Measurements from ENCODE around the gene PSD2.
A peak's percentile ranks its signal among the peaks of the same experiment; 100 is the strongest.

Gene PSD2

DNA sequence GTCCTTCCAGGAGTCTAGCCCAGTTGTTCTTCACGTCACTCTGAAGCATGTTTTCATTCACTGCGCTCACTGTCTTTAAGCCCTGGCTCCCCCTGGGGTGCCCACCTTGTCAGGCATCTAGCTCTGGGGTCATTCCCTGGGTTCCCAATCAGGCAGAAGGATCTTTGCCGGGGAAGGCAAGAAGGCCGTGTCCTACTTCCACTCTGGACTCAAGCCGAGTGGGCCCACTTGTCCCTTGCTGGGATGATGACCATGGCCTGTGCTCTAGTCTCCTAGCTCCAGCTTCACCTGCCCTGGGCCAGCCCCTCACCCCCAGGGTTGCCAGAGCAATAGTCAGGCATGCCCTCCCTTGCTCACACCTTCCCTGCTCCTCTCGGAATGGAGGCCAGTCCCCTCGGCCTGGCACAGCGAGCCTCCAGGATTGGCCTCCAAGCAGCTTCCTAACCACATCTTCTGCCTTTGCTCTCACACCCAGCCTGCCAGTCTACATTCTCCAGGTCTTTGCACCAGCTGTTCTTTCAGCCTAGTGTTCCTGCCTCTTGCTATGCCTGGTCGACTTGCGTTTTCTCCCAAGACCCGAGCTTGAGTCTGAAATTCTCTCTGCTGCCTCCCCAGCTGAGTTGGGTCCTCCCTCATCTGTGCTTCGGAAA, 32.2 kb upstream of the PSD2 start:
- no peak for DNase-seq (ENCODE audit: low read depth in 2 of 2, low spot score in 1 of 2)

- no peak for DNase-seq (ENCODE audit: low read depth in 2 of 2, low spot score in 1 of 2)
Observed at GRCh38 chr5:139763930-139764791, 31.4 kb upstream of the PSD2 start.

GRCh38 chr5:139764886-139765408, 30.7 kb upstream of the PSD2 start:
- no peak for DNase-seq (ENCODE audit: low read depth in 2 of 2, low spot score in 1 of 2)

DNA sequence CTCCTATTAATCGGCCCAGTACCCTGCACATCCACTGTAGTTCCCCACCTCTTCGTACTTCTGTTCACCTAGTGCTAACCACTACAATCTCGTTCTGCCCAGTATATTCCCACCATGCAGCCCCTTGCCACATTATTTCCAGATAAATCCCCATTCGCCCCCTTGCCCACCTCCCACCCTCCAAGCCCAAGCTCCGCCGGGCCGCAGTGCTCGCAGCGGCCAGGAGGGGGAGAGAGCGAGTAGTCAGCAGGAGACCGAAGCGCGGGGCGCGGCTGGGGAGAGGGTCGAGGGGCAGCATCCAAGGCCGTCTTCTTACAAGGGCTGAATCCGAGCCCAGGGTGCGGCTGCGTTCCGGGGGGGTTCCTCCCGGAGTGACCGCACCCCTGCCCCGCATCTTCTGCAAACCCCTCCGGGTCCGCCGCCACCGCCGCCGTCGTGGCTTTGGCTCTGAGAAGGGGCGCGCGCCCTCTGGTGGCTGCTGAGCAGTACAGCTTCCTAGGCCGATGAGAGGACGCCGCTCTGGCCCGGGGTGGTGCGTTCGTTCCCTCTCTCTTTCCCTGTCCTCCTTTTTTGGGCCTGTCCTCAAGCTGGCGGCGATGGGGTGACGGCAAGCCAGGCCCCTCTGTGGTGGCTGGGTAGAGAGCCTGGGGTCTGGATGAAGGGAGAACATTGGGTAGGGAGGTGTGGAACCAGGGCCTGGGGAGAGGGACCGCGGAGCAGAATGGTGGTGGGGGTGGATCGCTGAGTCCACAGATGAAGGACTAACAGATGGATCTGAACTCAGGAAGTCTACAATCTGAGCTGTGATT, 30.0 kb upstream of the PSD2 start:
- peak; percentile 69 to 72 for DNase-seq (ENCODE audit: low read depth in 2 of 2, low spot score in 1 of 2)

- no peak for DNase-seq (ENCODE audit: low read depth in 2 of 2, low spot score in 1 of 2)
Observed at GRCh38 chr5:139767960-139768359, 27.6 kb upstream of the PSD2 start.

DNA sequence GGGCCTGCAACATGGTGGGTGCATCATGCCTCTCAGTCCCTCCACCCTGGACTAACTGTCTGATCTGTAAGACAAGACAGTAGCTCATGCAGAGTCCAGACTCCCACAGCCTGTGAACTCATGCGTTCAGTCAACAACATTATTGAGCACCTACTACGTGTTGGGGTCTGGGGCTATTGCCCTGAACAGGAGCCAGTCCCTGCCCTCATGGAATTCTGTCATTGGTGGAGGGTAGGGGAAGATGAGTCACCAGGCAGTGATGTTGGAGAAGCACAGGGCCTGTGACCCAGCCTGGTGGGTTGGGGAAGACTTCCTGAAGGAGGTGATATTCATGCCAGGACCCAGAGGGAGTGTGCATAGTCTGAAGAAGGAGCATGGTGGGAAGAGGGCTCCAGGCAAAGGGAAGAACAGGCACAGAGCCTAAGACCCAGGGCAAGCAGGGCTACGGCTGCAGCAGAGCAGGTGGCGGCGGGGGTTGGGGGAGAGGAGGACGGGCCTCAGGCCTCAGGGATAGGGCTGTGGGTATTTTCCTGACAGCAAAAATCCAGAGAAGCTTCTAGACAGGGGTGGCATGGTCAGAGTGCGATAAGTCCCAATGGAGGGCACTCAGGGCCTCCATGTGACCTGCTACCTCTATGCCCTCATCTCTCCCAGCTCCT, 26.7 kb upstream of the PSD2 start:
- DNase-seq (ENCODE audit: low read depth in 2 of 2, low spot score in 1 of 2): no peak

GRCh38 chr5:139769477-139769876, 26.1 kb upstream of the PSD2 start:
- DNase-seq (ENCODE audit: low read depth in 2 of 2, low spot score in 1 of 2): no peak

DNA sequence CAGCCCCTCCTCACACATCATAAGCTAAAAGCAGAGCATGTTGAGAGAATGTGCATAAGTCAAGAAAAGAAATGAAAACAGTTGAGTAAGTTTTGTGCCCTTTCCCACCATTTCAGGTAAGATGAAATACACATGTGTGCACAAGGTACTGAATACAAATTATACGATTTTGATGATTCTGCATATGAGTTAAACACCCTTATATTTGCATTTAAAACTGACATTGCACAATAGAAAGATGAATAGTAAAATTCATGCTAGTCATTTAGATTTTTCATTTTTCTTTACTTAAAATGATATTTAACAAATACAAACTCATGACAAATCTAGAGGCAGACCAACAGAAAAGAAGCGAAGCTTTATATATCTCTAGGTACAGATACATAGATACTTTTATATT, 24.9 kb upstream of the PSD2 start:
- no peak for DNase-seq (ENCODE audit: low read depth in 2 of 2, low spot score in 1 of 2)

DNA sequence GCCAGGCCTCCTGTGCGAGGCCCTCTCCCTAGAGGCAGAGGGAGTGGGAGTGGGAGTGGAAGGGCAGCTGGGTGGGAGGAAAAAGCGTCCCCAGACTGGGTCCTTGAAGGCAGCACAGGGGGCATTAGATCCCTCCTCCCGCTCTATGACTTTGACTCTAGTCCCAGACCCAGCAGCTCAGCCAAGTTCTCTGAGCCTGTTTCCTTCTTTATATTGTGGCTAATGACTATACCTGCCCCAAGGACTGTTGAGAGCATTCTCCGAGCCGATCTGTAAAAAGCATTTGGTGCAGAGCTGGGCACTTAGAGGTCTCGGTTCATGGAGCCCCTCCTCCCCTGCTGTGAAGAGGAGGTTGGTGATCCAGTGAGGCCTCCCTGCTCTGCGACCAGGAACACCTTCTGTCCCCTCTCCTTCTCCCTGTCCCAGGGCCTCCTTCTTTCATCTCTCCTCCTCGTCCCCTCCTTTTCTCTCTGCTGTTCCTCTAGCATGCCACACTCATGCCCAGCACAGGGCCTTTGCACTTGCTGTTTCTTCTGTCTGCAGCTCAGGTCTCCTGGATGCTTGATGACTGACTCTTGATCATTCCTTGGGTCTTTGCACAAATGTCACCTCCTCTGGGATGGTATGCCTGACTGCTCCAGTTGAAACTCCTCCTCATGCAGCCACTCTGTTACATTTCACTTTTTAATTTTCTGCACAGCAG, 23.4 kb upstream of the PSD2 start:
- DNase-seq (ENCODE audit: low read depth in 2 of 2, low spot score in 1 of 2): no peak

DNA sequence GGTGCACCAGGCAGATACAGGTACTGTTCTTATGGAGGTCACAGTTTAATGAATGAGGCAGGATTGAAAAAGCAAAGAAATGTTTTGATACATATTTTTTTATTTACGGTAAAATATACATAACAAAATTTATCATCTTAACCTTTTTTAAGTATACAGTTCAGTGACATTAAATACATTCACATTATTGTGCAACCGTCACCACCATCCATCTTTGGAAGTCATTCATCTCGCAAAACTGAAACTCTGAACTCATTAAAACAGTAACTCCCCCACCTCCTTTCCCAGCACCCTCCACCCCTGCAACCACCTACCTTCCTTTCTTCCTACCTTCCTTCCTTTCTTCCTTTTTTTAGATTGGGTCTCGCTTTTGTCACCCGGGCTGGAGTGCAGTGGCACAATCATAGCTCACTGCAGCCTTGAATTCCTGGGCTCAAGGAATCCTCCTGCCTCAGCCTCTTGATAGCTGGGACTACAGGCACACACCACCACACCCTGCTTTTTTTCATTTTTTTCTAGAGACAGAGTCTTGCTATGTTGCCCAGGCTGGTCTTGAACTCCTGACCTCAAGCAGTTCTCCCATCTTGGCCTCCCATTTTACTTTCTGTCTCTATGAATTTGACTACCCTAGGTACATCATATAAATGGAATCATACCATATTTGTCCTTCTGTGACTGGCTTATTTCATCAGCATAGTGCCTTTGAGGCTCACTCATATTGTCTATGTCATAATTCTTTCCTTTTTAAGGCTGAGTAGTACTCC, 22.5 kb upstream of the PSD2 start:
- no peak for DNase-seq (ENCODE audit: low read depth in 2 of 2, low spot score in 1 of 2)

DNA sequence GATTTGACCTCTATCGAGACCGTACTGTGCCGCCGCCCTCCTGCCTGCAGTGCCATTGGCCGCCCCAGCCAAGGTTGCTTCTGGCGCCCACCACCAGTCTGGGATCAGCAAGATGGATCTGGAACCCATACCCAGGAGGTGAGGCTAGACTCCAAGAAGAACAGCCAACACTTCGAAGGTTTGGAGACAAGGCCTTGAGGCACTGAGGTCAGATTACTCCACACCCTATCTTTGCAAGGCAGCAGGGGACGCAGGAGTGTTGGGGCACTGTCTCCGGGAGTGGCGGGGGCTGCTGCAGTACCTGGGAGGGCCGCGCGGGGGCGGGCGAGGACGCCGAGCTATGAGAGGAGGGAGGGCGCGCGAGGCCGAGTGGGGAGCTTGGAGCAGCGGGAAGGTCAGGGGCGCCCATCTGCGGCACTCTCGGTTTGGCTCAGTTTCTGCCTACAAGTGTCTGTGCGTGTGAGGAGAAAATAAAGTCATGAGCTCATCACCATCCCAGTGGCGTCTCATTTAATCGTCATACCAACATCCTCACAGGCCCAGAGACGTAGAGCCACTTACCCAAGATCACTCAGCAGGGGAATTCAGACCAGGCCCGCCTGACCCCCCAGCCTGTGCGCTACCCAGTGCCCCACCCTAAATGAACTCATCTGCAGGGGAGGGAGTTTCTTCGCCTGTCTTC, 20.5 kb upstream of the PSD2 start:
- DNase-seq (ENCODE audit: low read depth in 2 of 2, low spot score in 1 of 2): peak; percentile 61 to 62

DNA sequence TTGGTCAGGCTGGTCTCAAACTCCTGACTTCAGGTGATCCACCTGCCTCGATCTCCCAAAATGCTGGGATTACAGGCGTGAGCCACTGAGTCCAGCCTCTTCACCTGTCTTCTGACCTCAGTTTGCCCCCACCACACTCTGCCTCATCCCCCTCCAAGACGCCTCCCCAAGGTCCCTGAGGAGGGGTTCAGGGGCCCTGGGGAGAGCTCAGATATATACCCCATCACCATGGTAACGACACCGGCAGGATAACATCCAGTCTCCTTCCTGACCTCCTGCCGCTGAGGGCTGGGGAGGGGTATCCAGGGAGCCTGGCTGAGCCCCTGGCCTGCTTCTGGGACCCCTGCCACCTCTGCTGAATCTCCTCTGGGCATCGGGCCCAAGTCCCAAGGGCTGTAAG, 19.7 kb upstream of the PSD2 start:
- DNase-seq (ENCODE audit: low read depth in 2 of 2, low spot score in 1 of 2): no peak

- DNase-seq (ENCODE audit: low read depth in 2 of 2, low spot score in 1 of 2): no peak
Observed at GRCh38 chr5:139776861-139777260, 18.7 kb upstream of the PSD2 start.

GRCh38 chr5:139783436-139783965, 12.1 kb upstream of the PSD2 start:
- DNase-seq (ENCODE audit: low read depth in 2 of 2, low spot score in 1 of 2): no peak

DNA sequence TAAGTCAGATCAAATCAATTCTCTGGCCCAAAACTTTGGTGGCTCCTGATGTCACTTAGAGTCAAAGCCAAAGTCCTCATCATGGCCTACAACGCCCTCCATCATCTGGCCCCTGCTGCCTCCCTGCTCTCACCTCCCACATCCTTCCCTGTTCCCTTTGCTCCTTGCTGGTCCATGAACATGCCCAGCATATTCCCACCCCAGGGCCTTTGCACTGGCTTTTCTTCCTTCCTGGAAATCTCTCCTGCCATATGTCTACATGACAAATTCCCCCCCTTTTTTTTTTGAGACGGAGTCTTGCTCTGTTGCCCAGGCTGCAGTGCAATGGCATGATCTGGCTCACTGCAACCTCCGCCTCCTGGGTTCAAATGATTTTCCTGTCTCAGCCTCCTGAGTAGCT, 11.1 kb upstream of the PSD2 start:
- DNase-seq (ENCODE audit: low read depth in 2 of 2, low spot score in 1 of 2): no peak

DNA sequence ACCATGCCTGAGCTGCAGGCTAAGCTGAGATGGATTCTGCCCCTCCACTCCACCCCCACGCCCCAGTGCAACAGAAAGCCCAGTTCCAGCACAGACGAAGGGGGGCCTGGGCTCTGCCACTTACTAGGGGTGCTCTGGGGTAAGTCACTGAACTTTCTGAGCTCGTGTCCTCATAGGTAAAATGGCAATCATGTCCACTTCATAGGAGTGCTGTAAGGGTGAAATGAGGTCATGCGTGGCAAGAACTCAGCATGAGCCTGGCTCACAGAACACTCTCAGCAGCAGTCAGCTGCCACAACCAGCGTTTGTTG, 8.4 kb upstream of the PSD2 start:
- no peak for DNase-seq (ENCODE audit: low read depth in 2 of 2, low spot score in 1 of 2)

DNA sequence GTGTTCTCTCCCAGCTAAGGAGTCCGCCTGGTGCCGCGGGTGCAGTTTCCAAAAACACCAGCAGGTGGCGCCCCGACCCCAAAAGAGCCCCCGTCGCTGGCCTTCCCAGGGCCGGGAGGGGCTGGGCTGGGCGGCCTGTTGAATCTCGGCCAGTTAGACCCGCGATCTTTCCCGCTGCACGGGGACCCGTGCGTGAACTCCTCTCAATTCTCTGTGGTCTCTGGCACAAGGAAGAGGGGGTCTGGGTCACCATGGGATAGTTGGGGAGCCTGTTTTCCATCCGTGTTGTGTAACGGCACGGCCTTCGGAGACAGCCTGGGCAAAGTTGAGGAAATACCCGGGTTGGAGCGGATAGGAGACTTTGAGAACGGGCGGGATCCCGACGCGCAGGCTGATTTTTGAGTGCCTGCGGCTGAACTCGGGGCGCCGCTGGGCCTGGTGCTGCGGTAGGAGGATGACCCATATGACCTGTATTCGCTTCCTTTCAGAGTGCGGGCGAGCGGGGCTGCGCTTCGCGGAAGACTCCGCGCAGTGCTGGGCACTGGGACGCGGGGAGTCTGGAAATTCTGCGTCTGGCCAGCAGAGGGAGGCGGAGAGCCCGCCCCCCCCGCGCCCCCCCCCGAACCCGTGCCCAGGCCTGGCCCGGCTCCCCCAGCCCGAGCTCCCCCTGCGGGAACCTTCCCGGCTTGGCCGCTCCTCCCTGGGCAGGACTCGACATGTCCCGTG, 7.9 kb upstream of the PSD2 start:
- DNase-seq (ENCODE audit: low read depth in 2 of 2, low spot score in 1 of 2): peak; percentile 78 to 82

DNA sequence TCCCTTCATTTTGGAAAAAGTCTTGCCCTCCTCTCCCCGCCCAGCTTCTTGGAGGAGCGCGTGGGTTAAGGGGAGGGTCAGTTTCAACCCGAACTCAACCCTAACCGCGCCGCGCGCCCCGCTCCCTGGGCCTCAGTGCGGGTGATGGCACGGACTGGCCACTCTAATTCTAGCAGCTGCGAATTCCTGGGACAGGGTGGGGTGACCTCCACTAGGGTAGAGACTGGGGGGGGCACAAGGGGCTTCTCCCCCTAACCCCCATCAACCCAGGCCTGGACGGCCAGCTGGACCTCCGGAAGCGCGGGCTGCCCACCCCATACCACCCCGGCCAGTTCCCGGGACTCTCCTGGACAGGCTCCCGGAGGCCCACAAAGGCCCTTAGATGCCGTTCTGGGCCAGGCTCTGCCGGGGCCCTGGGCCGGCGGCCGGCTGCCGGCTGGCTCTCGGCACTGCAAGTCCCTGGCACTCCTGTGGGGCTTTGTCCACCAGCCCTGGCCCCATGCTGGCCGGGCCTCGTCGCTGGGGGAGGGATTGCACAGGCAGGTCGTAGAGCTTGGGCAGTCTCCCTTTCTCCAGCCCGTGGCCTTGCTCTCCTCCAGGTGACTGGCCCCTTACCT, 7.2 kb upstream of the PSD2 start:
- no peak for DNase-seq (ENCODE audit: low read depth in 2 of 2, low spot score in 1 of 2)

Data from stimulated activated CD8-positive, alpha-beta memory T cell treated with anti-CD3 and anti-CD28 coated beads, Interleukin-4, amount 100 ng/mL, for 1 hour (primary cell).